ENCODE data around the gene EEF2K. TPM values are rescaled to one million over a fixed set of nuclear protein-coding genes. Genes with fewer than 3 reads are reported as not detected.
A peak's percentile ranks its signal among the peaks of the same experiment; 100 is the strongest.

The EEF2K gene
- total and polyA plus RNA-seq, 2 donors (not counting 1 experiment from before 2014, with no cell fraction given), result 11.8 to 28.7 TPM

- Histone ChIP-seq H3K4me2 (replicated peaks; ENCODE audit: low read depth, low read length, poor library complexity, severe bottlenecking) (no peak overlapping the region), H3K9me3 (ENCODE audit: control extremely low read depth in 1 of 3, control insufficient read depth in 2 of 3, insufficient read depth in 1 of 3, low read length in 2 of 3) (no peaks in the 10 kb centered on the region), H3K27me3 (replicated peaks in 1 of 4; ENCODE audit: control extremely low read depth in 1 of 4, control insufficient read depth in 3 of 4, insufficient read depth in 4 of 4, low read length in 3 of 4) (no peaks in the 10 kb centered on the region), H3K36me3 (replicated peaks in 1 of 2; ENCODE audit: control extremely low read depth in 1 of 2, control insufficient read depth in 1 of 2, extremely low read depth in 1 of 2, insufficient read depth in 2 of 2, low read length in 1 of 2) (peaks cover 0 to 88% of the 10 kb centered on the region in 2 experiments), H3K9ac (ENCODE audit: low read length) (no peak overlapping the region), H4K20me1 (ENCODE audit: control insufficient read depth, insufficient read depth, low read length, poor library complexity, severe bottlenecking) (peaks cover 47% of the 10 kb centered on the region), H2AFZ (ENCODE audit: insufficient read depth, low read depth, low read length, poor library complexity, severe bottlenecking) (no peak overlapping the region), H3K27ac (ENCODE audit: low read length in 2 of 2) (no peak overlapping the region), H3K79me2 (ENCODE audit: control insufficient read depth, insufficient read depth, low read length) (peaks cover 14% of the 10 kb centered on the region), H3K4me1 (ENCODE audit: control insufficient read depth in 2 of 2, insufficient read depth in 2 of 2, low read length in 2 of 2) (no peaks in the 10 kb centered on the region), H3K4me3 (ENCODE audit: control extremely low read depth in 1 of 5, extremely low read depth in 1 of 5, insufficient read depth in 1 of 5, low read depth in 2 of 5, low read length in 4 of 5) (no peak overlapping the region)
- ChIA-PET CTCF (interaction anchor here (0.9 kb wide), 1 partner anchor 1166 kb away, joined by 4 read pairs; no protein-coding TSS in a partner anchor), POLR2A (no interaction called here)
- H3K27ac Mint-ChIP-seq, result no peak overlapping the region
- no peak overlapping the region for H3K4me3 Mint-ChIP-seq
- TF ChIP-seq EZH2 (IDR thresholded peaks at IDR 0.05; ENCODE audit: borderline replicate concordance, insufficient read depth, low read depth, low read length, poor library complexity, severe bottlenecking) (no peak), CTCF (IDR thresholded peaks at IDR 0.05) (no peak)
- ATAC-seq (ENCODE audit: low read depth), result no peak
- peak; percentile 14 for DNase-seq
- intact Hi-C loops (cut with micrococcal nuclease), result loop anchor here (5.0 kb wide), 1 partner anchor 1165 kb away; the partner anchor contains the start of gene LDAF1
- no peaks in the 10 kb centered on the region for H3K9me3 Mint-ChIP-seq (ENCODE audit: insufficient read depth)
- 98% methylated on average over 10 of the region's 17 CpGs for WGBS (ENCODE audit: insufficient coverage)
- H3K4me1 Mint-ChIP-seq, result no peaks in the 10 kb centered on the region
- no peaks in the 10 kb centered on the region for H3K27me3 Mint-ChIP-seq
These were observed 116.7 kb downstream of the EEF2K start for GRCh38 chr16:22322741-22323140.

- Mint-ChIP-seq H3K27me3 (no peaks in the 10 kb centered on the region), H3K4me3 (no peak overlapping the region), H3K27ac (no peak overlapping the region), H3K4me1 (no peaks in the 10 kb centered on the region), H3K9me3 (ENCODE audit: insufficient read depth) (no peaks in the 10 kb centered on the region)
- Histone ChIP-seq H3K4me3 (ENCODE audit: control extremely low read depth in 1 of 5, extremely low read depth in 1 of 5, insufficient read depth in 1 of 5, low read depth in 2 of 5, low read length in 4 of 5) (no peak overlapping the region), H3K79me2 (ENCODE audit: control insufficient read depth, insufficient read depth, low read length) (peaks cover 14% of the 10 kb centered on the region), H3K27me3 (replicated peaks in 1 of 4; ENCODE audit: control extremely low read depth in 1 of 4, control insufficient read depth in 3 of 4, insufficient read depth in 4 of 4, low read length in 3 of 4) (no peaks in the 10 kb centered on the region), H2AFZ (ENCODE audit: insufficient read depth, low read depth, low read length, poor library complexity, severe bottlenecking) (no peak overlapping the region), H3K9ac (ENCODE audit: low read length) (no peak overlapping the region), H3K4me2 (replicated peaks; ENCODE audit: low read depth, low read length, poor library complexity, severe bottlenecking) (no peak overlapping the region), H4K20me1 (ENCODE audit: control insufficient read depth, insufficient read depth, low read length, poor library complexity, severe bottlenecking) (peaks cover 51% of the 10 kb centered on the region), H3K4me1 (ENCODE audit: control insufficient read depth in 2 of 2, insufficient read depth in 2 of 2, low read length in 2 of 2) (no peaks in the 10 kb centered on the region), H3K36me3 (replicated peaks in 1 of 2; ENCODE audit: control extremely low read depth in 1 of 2, control insufficient read depth in 1 of 2, extremely low read depth in 1 of 2, insufficient read depth in 2 of 2, low read length in 1 of 2) (peaks cover 0 to 92% of the 10 kb centered on the region in 2 experiments), H3K27ac (ENCODE audit: low read length in 2 of 2) (no peak overlapping the region), H3K9me3 (ENCODE audit: control extremely low read depth in 1 of 3, control insufficient read depth in 2 of 3, insufficient read depth in 1 of 3, low read length in 2 of 3) (no peaks in the 10 kb centered on the region)
- WGBS (ENCODE audit: insufficient coverage), result 98% methylated on average over 8 of the region's 12 CpGs
- intact Hi-C loops (cut with micrococcal nuclease), result loop anchor here (5.0 kb wide), 1 partner anchor 1166 kb away; the partner anchor contains the start of gene LDAF1
- TF ChIP-seq EZH2 (IDR thresholded peaks at IDR 0.05; ENCODE audit: borderline replicate concordance, insufficient read depth, low read depth, low read length, poor library complexity, severe bottlenecking), result no peak
- no peak for TF ChIP-seq CTCF (IDR thresholded peaks at IDR 0.05)
- POLR2A ChIA-PET, result no interaction called here
- CTCF ChIA-PET, result no interaction called here
- DNase-seq (no peak), ATAC-seq (ENCODE audit: low read depth) (no peak)
These were observed 117.3 kb downstream of the EEF2K start for GRCh38 chr16:22323173-22323958.
